HCT116 (cell line): ENCODE measurements around the gene CDK14. TPM values are rescaled to one million over a fixed set of nuclear protein-coding genes. Genes with fewer than 3 reads are reported as not detected.

Experiments
- ATAC-seq: fragments of 200-7000 bp; cut with Tn5 transposase; 2 replicates; pipeline ENCODE4 v1.9.1; 2020; ENCODE audit warnings: mild to moderate bottlenecking, moderate library complexity
- BruUV-seq: library from RNA; stranded (reverse); fragments of 400-500 nt; replicated peaks from 2 replicates; lab custom pipeline; 2021; lab: Mats Ljungman, UMichigan
- CTCF ChIA-PET: fragments of 300-600 bp; sonication (Branson Sonifier 250); formaldehyde crosslinking; loops from one replicate; lab custom pipeline; 2021; ENCODE audit warnings: antibody characterized with exemption; lab: Charles Lee
- POLR2A ChIA-PET: fragments of 300-600, 350-600 bp; sonication (Branson Sonifier 250); formaldehyde crosslinking; loops from one replicate; lab custom pipeline; 2021; ENCODE audit warnings: antibody characterized with exemption; lab: Charles Lee
- RAD21 ChIA-PET, 2 experiments: fragments of 300-600 bp; sonication (Branson Sonifier 250); formaldehyde crosslinking; loops; one replicate each; lab custom pipeline; 2023; ENCODE audit warnings: low total read pairs in 2 of 2; ENCODE audit not compliant: uncharacterized antibody in 2 of 2, unreplicated experiment in 2 of 2, low non-redundant PET in 1 of 2; lab: Charles Lee
- DNase-seq: peaks from one replicate; pipeline ENCODE4 v3.0.0-alpha.2; 2010; ENCODE audit warnings: low read depth, low spot score
- H2AFZ ChIP-seq: fragments of 200-600 bp; shearing (Covaris generic), sonication (generic); 2 replicates; pipeline ENCODE4 v1.6.1; 2017; ENCODE audit warnings: low read depth, mixed run types, mixed read lengths, antibody characterized with exemption, low read length; ENCODE audit not compliant: poor library complexity, severe bottlenecking
- H3K27ac ChIP-seq: 2 replicates; pipeline ENCODE4 v1.5.1; 2012; ENCODE audit warnings: low read depth, low read length
- H3K27me3 ChIP-seq: fragments of 200-600 bp; sonication (generic); 2 replicates; pipeline ENCODE4 v1.6.1; 2016; ENCODE audit warnings: mixed run types, low read length, mixed read lengths; ENCODE audit not compliant: insufficient read depth
- H3K36me3 ChIP-seq, 2 experiments: fragments of 200-500 bp in 1 of 2; fragments of 200-600 bp in 1 of 2; sonication (Bioruptor generic) in 1 of 2; sonication (generic) in 1 of 2; 2 replicates each; pipeline versions ENCODE4 v1.5.1 to v1.6.1; 2014 to 2016; ENCODE audit warnings: low read length in 2 of 2, inconsistent platforms in 1 of 2, mixed read lengths in 1 of 2, mixed run types in 1 of 2; ENCODE audit not compliant: insufficient read depth in 2 of 2, control insufficient read depth in 1 of 2
- H3K4me1 ChIP-seq, 2 experiments: fragments of 200-600 bp in 1 of 2; sonication (generic) in 1 of 2; 2 replicates each; pipeline versions ENCODE4 v1.5.1 to v1.6.1; 2012 to 2017; ENCODE audit warnings: low read length in 2 of 2, inconsistent platforms in 1 of 2, mild to moderate bottlenecking in 1 of 2, mixed read lengths in 1 of 2, mixed run types in 1 of 2, moderate library complexity in 1 of 2; ENCODE audit not compliant: insufficient read depth in 2 of 2, control insufficient read depth in 1 of 2
- H3K4me2 ChIP-seq: fragments of 200-600 bp; sonication (generic); 2 replicates; pipeline ENCODE4 v1.6.1; 2017; ENCODE audit warnings: mixed run types, low read length, mixed read lengths
- H3K4me3 ChIP-seq, 2 experiments: fragments of 200-600 bp in 1 of 2; sonication (generic) in 1 of 2; replicated peaks in 1 of 2; 2 replicates each; pipeline ENCODE4 v1.5.1; 2011 to 2016; ENCODE audit warnings: low read length in 2 of 2, control low read depth in 1 of 2, low read depth in 1 of 2, mild to moderate bottlenecking in 1 of 2, mixed read lengths in 1 of 2, mixed run types in 1 of 2
- H3K79me2 ChIP-seq: fragments of 200-600 bp; sonication (generic); 2 replicates; pipeline ENCODE4 v1.6.1; 2017; ENCODE audit warnings: mild to moderate bottlenecking, mixed run types, low read length, moderate library complexity, mixed read lengths; ENCODE audit not compliant: insufficient read depth
- H3K9ac ChIP-seq: fragments of 200-600 bp; sonication (generic); 2 replicates; pipeline ENCODE4 v1.6.1; 2016; ENCODE audit warnings: low read length, mixed read lengths
- H3K9me2 ChIP-seq: fragments of 200-600 bp; sonication (generic), shearing (Covaris generic); 2 replicates; pipeline ENCODE4 v1.6.1; 2017; ENCODE audit warnings: mixed run types, mild to moderate bottlenecking, moderate library complexity; ENCODE audit not compliant: insufficient read depth
- H3K9me3 ChIP-seq, 2 experiments: fragments of 200-500 bp in 1 of 2; fragments of 200-600 bp in 1 of 2; sonication (Bioruptor generic) in 1 of 2; sonication (generic) in 1 of 2; 2 replicates each; pipeline ENCODE4 v1.6.1; 2014 to 2017; ENCODE audit warnings: low read length in 2 of 2, mixed read lengths in 2 of 2, inconsistent platforms in 1 of 2, low read depth in 1 of 2, mild to moderate bottlenecking in 1 of 2, mixed run types in 1 of 2, moderate library complexity in 1 of 2; ENCODE audit not compliant: control insufficient read depth in 1 of 2, insufficient read depth in 1 of 2
- H4K20me1 ChIP-seq: fragments of 200-600 bp; sonication (generic), shearing (Covaris generic); 2 replicates; pipeline ENCODE4 v1.6.1; 2017; ENCODE audit warnings: mixed run types, mild to moderate bottlenecking, moderate library complexity; ENCODE audit not compliant: insufficient read depth
- CEBPB ChIP-seq: IDR thresholded peaks from 2 replicates; pipeline ENCODE4 v1.6.1; 2012; ENCODE audit warnings: low read depth
- CTCF ChIP-seq, 3 experiments: fragments of 200-600 bp in 1 of 3; sonication (generic) in 1 of 3; IDR thresholded peaks in 2 of 3; conservative IDR thresholded peaks in 1 of 3; 2 replicates each; pipeline ENCODE4 v1.5.1; 2012 to 2017; ENCODE audit warnings: low read depth in 2 of 3, low read length in 2 of 3, antibody characterized with exemption in 1 of 3, borderline replicate concordance in 1 of 3, control low read depth in 1 of 3, mild to moderate bottlenecking in 1 of 3, mixed read lengths in 1 of 3, mixed run types in 1 of 3, moderate library complexity in 1 of 3; ENCODE audit not compliant: insufficient read depth in 1 of 3
- EZH2 ChIP-seq: fragments of 200-600 bp; sonication (generic); IDR thresholded peaks from 2 replicates; pipeline ENCODE4 v1.6.1; 2017; ENCODE audit warnings: antibody characterized with exemption, mixed run types
- FOSL1 ChIP-seq: IDR thresholded peaks from 2 replicates; pipeline ENCODE4 v1.6.1; 2012; ENCODE audit warnings: low read depth
- JUND ChIP-seq: IDR thresholded peaks from 2 replicates; pipeline ENCODE4 v1.6.1; 2012
- POLR2AphosphoS5 ChIP-seq: IDR thresholded peaks from 2 replicates; pipeline ENCODE4 v1.6.1; 2011; ENCODE audit warnings: mild to moderate bottlenecking, low read depth, low read length, moderate library complexity
- RAD21 ChIP-seq: IDR thresholded peaks from 2 replicates; pipeline ENCODE4 v1.6.1; 2012; ENCODE audit warnings: low read depth, mild to moderate bottlenecking
- SP1 ChIP-seq: IDR thresholded peaks from 2 replicates; pipeline ENCODE4 v1.6.1; 2012; ENCODE audit warnings: low read depth
- SRF ChIP-seq: IDR thresholded peaks from 2 replicates; pipeline ENCODE4 v1.6.1; 2012; ENCODE audit warnings: low read depth
- TCF7L2 ChIP-seq: IDR thresholded peaks from 2 replicates; pipeline ENCODE4 v1.7.0; 2011; ENCODE audit warnings: borderline replicate concordance, inconsistent platforms; ENCODE audit not compliant: insufficient read depth, insufficient read length; ENCODE audit errors: extremely low read depth
- ZFX ChIP-seq: fragments of 450-650 bp; IDR thresholded peaks from 2 replicates; pipeline ENCODE4 v1.6.1; 2017
- ZNF274 ChIP-seq: fragments of 200-500 bp; sonication (Bioruptor generic); IDR thresholded peaks from 2 replicates; pipeline ENCODE4 v1.6.1; 2014; ENCODE audit warnings: mild to moderate bottlenecking, low read depth, low read length, inconsistent platforms
- intact Hi-C: fragments of 100-400 bp; cut with micrococcal nuclease; formaldehyde crosslinking; loops from 2 replicates; pipeline ENCODE4 v1.10.0; 2022
- total RNA-seq: library from RNA; stranded (reverse); gene quantifications from one replicate; pipeline ENCODE4 v1.2.1, GENCODE V29; 2021; ENCODE audit not compliant: unreplicated experiment
- TF ChIP-seq, protein P1 (sequence below): IDR thresholded peaks from 2 replicates; pipeline ENCODE4 v1.6.1; 2012; ENCODE audit warnings: low read depth
- TF ChIP-seq, protein P2 (sequence below): IDR thresholded peaks from 2 replicates; pipeline ENCODE4 v1.6.1; 2011; ENCODE audit warnings: mild to moderate bottlenecking, low read length, moderate library complexity; ENCODE audit not compliant: insufficient replicate concordance; ENCODE audit errors: extremely low read depth

Gene CDK14
- total RNA-seq, 1 experiment from 2014 or later = 10.2 TPM

GRCh38 chr7:91149341-91150246 is 553.5 kb downstream of the CDK14 start:
- H2AFZ ChIP-seq = no peak overlapping the region
- ATAC-seq = no peak
- no peaks in the 10 kb centered on the region for H3K27me3 ChIP-seq
- no peaks in the 10 kb centered on the region for H4K20me1 ChIP-seq
- TF ChIP-seq CEBPB (no peak), SP1 (no peak), CTCF (IDR thresholded peaks at IDR 0.05 in 2 of 3, conservative IDR thresholded peaks at IDR 0.05 in 1 of 3; ENCODE audit: borderline replicate concordance in 1 of 3, insufficient read depth in 1 of 3, low read depth in 2 of 3, low read length in 2 of 3) (no peak), POLR2AphosphoS5 (no peak), JUND (no peak), ZNF274 (no peak), FOSL1 (no peak), RAD21 (no peak), SRF (no peak), TCF7L2 (no peak), ZFX (no peak), EZH2 (no peak)
- TF ChIP-seq, protein P1, sequence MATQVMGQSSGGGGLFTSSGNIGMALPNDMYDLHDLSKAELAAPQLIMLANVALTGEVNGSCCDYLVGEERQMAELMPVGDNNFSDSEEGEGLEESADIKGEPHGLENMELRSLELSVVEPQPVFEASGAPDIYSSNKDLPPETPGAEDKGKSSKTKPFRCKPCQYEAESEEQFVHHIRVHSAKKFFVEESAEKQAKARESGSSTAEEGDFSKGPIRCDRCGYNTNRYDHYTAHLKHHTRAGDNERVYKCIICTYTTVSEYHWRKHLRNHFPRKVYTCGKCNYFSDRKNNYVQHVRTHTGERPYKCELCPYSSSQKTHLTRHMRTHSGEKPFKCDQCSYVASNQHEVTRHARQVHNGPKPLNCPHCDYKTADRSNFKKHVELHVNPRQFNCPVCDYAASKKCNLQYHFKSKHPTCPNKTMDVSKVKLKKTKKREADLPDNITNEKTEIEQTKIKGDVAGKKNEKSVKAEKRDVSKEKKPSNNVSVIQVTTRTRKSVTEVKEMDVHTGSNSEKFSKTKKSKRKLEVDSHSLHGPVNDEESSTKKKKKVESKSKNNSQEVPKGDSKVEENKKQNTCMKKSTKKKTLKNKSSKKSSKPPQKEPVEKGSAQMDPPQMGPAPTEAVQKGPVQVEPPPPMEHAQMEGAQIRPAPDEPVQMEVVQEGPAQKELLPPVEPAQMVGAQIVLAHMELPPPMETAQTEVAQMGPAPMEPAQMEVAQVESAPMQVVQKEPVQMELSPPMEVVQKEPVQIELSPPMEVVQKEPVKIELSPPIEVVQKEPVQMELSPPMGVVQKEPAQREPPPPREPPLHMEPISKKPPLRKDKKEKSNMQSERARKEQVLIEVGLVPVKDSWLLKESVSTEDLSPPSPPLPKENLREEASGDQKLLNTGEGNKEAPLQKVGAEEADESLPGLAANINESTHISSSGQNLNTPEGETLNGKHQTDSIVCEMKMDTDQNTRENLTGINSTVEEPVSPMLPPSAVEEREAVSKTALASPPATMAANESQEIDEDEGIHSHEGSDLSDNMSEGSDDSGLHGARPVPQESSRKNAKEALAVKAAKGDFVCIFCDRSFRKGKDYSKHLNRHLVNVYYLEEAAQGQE = no peak
- TF ChIP-seq, protein P2, sequence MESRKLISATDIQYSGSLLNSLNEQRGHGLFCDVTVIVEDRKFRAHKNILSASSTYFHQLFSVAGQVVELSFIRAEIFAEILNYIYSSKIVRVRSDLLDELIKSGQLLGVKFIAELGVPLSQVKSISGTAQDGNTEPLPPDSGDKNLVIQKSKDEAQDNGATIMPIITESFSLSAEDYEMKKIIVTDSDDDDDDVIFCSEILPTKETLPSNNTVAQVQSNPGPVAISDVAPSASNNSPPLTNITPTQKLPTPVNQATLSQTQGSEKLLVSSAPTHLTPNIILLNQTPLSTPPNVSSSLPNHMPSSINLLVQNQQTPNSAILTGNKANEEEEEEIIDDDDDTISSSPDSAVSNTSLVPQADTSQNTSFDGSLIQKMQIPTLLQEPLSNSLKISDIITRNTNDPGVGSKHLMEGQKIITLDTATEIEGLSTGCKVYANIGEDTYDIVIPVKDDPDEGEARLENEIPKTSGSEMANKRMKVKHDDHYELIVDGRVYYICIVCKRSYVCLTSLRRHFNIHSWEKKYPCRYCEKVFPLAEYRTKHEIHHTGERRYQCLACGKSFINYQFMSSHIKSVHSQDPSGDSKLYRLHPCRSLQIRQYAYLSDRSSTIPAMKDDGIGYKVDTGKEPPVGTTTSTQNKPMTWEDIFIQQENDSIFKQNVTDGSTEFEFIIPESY = no peak
- TF ChIP-seq, all 23 proteins: peak for 0
- H3K4me2 ChIP-seq = no peak overlapping the region
- CTCF ChIA-PET = interaction anchor here (0.6 kb wide), 1 partner anchor 279 kb away, joined by 3 read pairs; no protein-coding TSS in a partner anchor
- H3K79me2 ChIP-seq = no peaks in the 10 kb centered on the region
- POLR2A ChIA-PET = no interaction called here
- RAD21 ChIA-PET = no interaction called here
- H3K9ac ChIP-seq = no peak overlapping the region
- no peaks in the 10 kb centered on the region for H3K9me3 ChIP-seq
- no peak overlapping the region for H3K27ac ChIP-seq
- H3K9me2 ChIP-seq = no peaks in the 10 kb centered on the region
- BruUV-seq = no TSS peak
- DNase-seq = no peak
- no peak overlapping the region for H3K4me3 ChIP-seq
- H3K36me3 ChIP-seq = no peaks in the 10 kb centered on the region
- intact Hi-C loops = no loop called here
- H3K4me1 ChIP-seq = no peaks in the 10 kb centered on the region
